SKM-1 treated with dmso at 0.1 percent for 144 hours (cell line): ENCODE measurements around the gene LRRC8D.
A peak's percentile ranks its signal among the peaks of the same experiment; 100 is the strongest.

ENCODE experiments used
- DNase-seq: peaks from one replicate; lab custom pipeline; 2025; ENCODE audit not compliant: unreplicated experiment; lab: John Stamatoyannopoulos, UW

LRRC8D gene

DNA sequence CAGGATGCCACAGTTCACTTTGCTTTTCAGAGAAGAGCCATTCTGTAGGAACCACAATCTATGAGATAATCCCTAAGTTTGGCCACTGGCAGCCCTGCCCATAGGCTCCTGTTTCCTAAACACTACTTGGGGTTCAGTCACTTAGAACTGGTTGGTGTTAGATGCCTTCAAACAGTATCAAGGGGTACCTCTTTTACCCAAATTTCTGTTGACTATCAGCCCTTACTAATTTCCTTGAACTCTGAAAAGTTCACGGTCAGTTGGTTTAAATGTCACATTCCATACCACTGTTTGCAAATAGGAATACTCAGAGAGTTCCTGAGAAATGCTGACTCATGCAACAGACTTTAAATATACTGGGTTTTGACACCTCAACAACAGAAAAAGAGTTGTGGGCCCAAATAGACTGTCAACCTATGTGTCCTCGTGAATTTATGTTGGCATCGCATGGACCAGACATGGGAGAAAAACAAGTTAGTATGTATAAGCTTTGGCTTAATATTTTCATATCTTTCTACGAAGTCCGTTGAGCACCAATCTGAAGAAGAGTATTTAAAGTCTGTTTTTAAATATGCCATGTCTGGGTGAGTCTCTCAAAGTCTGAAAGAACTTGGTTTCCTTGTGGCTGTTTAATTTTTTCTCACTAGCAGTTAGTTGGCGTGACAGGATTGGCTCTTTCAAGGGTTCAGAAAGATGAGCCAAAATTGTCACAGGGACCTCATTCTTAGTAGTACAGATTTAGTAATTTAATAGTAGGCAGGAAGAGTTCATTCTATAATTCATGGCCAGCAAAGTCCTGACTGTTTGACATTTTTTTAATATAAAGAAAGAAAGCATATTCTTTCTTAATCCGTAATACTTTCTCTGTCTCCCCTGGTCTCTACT, 117.6 kb downstream of the LRRC8D start:
- no peak for DNase-seq

- DNase-seq = no peak
Observed at GRCh38 chr1:89939059-89939570, 118.3 kb downstream of the LRRC8D start.

DNA sequence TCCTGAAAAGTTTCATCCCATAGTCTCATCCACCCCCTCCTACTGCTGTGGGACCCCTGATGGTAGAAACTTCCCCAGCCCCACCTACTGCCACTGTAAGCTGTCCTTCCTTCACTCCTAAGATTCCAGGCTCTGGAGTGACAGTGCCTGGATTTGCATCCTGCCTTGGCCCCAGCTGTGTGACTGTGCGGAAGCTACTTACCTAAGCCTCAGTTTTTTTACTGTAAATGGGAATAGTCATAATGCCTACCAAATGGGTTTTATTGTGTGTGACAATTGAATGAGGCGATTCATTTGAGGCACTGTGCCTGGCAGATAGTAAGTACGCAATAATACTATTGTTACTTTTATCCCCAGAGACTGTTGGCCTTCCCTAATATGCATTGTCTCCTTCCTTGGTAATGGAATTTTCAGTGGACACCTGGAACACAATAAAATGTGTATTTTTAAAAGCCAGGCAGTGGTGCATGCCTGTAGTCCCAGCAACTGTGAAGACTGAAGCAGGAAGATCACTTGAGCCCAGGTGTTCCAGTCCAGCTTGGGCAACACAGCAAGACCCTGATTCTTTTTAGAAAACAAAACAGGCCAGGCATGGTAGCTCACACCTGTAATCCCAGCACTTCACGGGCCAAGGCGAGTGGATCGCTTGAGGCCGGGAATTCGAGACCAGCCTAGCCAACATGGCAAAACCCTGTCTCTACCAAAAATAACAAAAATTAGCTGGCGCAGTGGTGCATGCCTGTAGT, 119.0 kb downstream of the LRRC8D start:
- no peak for DNase-seq

- peak; percentile 38 for DNase-seq
Observed at GRCh38 chr1:89941110-89941766, 120.4 kb downstream of the LRRC8D start.

- DNase-seq = no peak
Observed at GRCh38 chr1:89942014-89942413, 121.2 kb downstream of the LRRC8D start.

GRCh38 chr1:89942825-89943658, 122.2 kb downstream of the LRRC8D start:
- no peak for DNase-seq

DNA sequence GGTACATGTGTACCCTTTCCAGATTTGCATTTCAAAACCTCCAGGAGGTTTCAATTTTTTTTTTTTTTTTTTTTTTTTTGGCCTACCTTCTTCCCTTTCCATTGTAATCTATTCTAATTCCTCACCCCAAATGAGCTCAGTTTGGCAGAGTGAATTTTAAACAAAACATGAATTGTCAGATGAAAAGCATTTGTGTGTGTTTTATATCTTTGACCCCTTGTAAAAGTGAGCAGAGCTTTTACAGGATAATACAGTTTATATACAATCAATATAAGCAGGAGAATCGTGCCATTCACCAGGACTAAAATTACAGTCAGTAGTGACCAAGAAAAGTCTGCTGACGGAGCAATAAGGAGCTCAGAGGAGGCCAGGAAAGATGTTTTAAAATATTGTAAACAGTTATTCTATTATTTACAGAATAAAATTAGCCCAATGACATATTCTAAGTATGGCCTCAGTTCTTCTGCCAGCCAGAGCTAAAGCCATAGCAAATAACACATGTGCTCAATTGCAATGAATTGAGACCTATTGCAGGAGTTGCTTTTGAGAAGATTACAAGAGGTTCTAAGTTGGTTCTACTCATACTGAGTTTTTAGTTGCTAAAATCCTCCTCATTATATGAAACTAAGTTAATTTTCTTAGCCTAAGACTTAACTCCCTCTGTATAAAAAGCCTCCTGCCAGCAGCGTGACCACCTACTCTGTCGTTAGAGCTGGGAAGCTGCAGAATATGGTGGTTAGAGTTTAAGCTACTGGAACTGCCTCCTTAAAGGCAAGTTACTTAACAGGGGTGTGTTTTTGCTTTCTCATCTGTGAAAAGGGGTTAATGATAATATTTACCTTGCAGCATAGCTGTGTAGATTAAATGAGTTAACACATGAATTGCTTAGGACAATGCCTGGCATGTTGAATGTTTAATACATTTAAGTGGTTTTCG, 123.3 kb downstream of the LRRC8D start:
- no peak for DNase-seq

GRCh38 chr1:89945852-89946476, 125.1 kb downstream of the LRRC8D start:
- DNase-seq = no peak

- no peak for DNase-seq
Observed at GRCh38 chr1:89946532-89946931, 125.7 kb downstream of the LRRC8D start.

- no peak for DNase-seq
Observed at GRCh38 chr1:89948722-89949345, 128.0 kb downstream of the LRRC8D start.

DNA sequence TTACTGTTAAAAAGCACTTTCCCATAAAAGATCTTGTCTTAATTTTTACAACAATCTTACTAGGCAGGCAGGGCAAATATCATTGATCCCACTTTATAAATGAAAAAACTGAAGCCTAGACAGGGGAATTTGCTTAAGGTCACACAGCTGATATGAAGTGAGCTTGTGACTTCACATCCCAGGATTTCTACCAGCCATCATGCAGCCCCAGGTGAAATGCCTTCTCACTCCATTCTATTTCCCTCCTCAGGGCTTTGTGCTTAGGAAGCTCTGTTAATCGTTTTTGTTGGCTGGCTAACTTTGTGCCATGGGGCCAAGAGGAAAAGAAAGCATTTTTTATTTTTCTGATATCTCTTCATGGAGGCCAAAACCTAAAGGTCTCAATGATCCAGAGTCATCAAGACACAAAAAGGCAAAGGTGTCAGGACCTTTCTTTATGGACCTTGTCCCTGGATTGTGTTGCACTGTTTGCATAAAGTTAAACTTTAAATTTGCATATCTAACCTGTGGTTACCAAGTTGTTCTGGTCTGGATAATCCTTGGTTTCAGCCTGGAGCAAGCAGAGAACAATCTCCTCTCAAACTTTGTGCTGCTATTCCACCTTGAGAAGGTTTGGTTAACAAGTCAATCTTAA, 129.3 kb downstream of the LRRC8D start:
- no peak for DNase-seq

DNA sequence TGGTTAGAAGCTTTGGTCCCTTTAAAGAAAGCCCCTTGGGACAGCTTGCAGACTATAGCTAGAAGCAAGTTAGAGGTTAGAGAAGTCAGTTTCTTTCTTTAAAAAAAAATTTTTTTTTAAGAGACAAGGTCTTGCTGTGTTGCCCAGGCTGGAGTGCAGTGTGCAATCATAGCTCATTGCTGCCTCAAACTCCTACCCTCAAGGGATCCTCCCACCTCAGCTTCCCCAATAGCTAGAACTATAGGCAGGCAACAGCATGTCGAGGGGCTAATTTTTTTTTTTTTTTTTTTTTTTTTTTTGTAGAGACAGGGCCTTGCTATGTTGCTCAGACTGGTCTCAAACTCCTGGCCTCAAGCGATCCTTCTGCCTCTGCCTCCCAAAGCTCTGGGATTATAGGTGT, 129.9 kb downstream of the LRRC8D start:
- DNase-seq = no peak

- DNase-seq = no peak
Observed at GRCh38 chr1:89951766-89952604, 131.2 kb downstream of the LRRC8D start.

DNA sequence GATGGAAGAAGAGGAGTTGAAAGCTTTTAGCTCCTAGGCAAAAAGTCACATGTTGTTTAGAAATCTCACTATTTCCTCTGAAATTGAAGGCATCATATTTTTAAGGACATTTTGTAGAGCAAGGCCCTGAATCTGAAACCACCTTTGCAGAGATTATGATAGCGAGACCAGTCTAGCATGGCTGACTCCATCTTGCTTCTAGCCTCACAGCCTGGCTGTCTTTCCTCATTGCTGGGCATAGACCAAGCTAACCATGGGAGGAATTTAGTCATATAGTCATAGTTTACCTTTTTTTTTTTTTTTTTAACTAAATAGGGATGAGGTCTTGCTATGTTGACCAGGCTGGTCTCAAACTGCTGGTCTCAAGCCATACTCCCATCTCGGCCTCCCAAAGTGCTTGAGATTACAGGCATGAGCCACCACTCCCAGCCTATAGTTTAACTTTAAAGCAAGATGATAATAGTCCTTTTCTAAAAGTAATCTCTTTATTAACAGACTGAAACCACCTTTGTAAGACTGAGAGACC, 131.8 kb downstream of the LRRC8D start:
- no peak for DNase-seq

GRCh38 chr1:89953131-89953626, 132.3 kb downstream of the LRRC8D start:
- DNase-seq = no peak

DNA sequence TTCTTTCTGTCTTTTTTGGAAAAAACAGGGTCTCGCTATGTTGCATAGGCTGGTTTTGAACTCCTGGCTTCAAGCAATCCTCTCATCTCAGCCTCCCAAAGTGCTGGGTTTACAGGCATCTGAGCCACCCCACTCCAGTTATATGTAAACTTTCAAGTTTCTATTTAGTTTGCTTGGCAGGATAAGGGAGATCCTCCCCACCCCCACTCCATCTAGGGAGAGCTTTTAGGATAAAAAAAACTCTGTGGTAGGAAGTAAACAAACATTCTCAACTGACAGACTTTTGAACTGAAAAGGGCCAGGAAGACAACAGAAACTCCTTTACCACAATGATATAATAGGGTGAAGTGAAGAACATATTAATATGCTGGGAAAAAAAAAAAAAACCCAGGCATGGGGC, 133.1 kb downstream of the LRRC8D start:
- DNase-seq = no peak

GRCh38 chr1:89954401-89954800, 133.6 kb downstream of the LRRC8D start:
- DNase-seq = no peak
